Measurements from ENCODE around the gene ESPL1. TPM values are rescaled to one million over a fixed set of nuclear protein-coding genes. Genes with fewer than 3 reads are reported as not detected.
"Not testable (repeated sequence)": the region's sequence is repeated elsewhere in the genome, so short reads cannot be mapped to it uniquely, and the experiment has no call there.

Gene ESPL1
- total RNA-seq, 1 donor from 2014 or later = 0.81 TPM

DNA sequence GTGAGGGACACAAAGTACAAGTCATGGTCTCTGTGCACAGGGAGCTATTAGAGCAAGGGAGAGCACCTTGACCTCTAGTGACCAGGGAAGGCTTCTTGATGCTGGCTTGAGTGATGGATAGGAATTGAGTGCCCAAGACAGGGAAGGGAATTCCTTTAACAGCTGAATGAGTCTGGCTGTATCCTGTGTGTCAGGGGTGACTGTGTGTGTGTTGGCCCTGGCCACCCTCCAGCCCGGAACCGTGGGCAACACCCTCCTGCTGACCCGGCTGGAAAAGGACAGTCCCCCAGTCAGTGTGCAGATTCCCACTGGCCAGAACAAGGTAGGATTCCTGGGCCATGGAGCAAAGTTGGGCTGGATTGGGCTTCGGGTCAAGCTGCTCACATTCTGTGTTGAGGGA, 21.8 kb downstream of the ESPL1 start:
- intact Hi-C loops (cut with DNase I) = loop anchor here (2.0 kb wide), 1 partner anchor 77 kb away; no protein-coding TSS in a partner anchor
- ATAC-seq (ENCODE audit: poor library complexity) (no peak), DNase-seq (no peak)

DNA sequence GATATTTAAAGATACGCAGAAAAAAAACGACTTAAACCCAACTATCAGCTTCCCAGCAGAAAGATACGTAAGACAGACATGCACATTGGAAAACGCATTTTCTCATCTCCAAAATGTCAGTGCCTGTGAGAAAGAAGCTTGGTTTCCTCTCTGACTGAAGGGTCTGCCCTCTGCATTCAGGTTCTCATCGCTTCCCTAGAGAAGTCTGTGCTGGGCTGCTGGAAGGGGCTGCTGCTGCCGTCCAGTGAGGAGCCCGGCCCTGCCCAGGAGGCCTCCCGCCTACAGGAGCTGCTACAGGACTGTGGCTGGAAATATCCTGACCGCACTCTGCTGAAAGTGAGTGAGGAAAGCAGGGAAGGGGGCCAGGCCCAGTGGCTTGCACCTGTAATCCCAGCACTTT, 22.6 kb downstream of the ESPL1 start:
- ATAC-seq (ENCODE audit: poor library complexity) (no peak), DNase-seq (no peak)
- intact Hi-C loops (cut with DNase I) = no loop called here

DNA sequence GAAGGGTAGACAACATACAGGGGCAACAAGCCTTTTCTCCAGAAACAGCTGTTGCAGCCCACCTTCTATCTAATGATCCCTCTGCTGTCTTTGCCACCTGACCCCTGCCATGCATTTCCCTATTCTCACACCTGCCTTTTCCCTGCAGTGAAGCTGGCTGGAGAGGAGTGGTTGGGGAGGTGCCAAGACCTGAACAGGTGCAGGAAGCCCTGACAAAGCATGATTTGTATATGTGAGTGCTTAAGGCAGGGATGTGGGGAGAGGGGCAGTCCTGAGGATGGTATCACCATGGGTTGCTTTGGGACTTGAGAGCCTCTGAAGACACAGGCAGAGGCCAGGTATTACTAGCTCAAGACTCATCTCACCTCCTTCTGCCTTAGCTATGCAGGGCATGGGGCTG, 24.3 kb downstream of the ESPL1 start:
- no peak for ATAC-seq (ENCODE audit: poor library complexity)
- intact Hi-C loops (cut with DNase I) = no loop called here

DNA sequence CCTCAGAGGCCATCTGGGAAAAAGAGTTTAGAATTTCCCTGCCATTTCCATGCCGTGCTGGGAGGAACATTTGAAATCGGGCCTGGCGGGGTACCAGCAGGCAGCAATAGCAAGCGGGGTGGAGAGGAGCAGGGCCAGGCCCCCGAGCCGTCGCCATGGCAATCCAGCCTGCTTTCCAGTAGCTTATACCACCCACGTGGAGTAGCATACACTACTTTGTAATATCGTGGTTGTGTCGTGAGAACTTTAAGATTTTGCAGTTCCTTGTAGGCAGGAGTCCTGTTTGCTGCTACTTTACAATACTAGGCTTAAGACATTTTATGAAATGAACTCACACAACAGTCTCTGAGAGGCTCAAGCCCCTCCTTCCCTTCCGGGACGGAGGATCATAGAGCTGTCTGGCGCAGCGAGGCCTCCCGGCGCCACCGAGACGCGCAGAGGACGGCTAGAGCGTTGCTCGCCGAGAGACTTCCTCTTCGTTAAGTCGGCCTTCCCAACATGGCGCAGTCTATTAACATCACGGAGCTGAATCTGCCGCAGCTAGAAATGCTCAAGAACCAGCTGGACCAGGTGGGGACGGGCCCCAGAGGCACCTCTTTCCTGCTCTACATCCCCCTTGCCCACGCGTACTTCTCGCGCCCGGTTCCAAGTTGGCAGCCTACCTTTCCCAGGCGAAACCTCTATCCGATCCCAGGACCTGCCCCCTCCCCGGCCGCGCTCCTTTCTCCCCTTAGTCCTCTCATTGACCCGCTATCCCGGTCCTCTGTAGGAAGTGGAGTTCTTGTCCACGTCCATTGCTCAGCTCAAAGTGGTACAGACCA, 27.2 kb downstream of the ESPL1 start, which contains the start of gene PFDN5:
PFDN5 (plus strand) TSS at position 473 of the 821 bp plus-strand sequence; CDS start at position 499, 26 bp downstream.
- ATAC-seq (ENCODE audit: poor library complexity) (peak; percentile 92), DNase-seq (peak; percentile 93)
- intact Hi-C loops (cut with DNase I) = no loop called here

More for the DNA sequence above, 24.3 kb downstream of the ESPL1 start:
- DNase-seq = no peak

- intact Hi-C loops (cut with DNase I) = no loop called here
- ATAC-seq (ENCODE audit: poor library complexity) (peak; percentile 0), DNase-seq (no peak)
These were observed 27.8 kb downstream of the ESPL1 start for GRCh38 chr12:53295891-53296219.

GRCh38 chr12:53297106-53297505, 29.0 kb downstream of the ESPL1 start:
- intact Hi-C loops (cut with DNase I); ATAC-seq (ENCODE audit: poor library complexity); DNase-seq: not testable (repeated sequence)

- DNase-seq (no peak), ATAC-seq (ENCODE audit: poor library complexity) (no peak)
- intact Hi-C loops (cut with DNase I) = no loop called here
These were observed 30.1 kb downstream of the ESPL1 start for GRCh38 chr12:53298164-53298563.

DNA sequence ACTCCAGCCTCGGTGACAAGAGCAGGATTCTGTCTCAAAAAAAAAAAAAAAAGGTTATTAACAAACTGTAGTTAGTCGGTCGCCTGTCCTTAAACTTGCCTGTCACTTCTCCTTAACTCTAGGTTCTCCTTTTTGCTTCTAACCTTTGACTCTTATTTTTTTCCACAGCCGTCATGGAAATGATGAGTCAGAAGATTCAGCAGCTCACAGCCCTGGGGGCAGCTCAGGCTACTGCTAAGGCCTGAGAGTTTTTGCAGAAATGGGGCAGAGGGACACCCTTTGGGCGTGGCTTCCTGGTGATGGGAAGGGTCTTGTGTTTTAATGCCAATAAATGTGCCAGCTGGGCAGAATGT, 31.0 kb downstream of the ESPL1 start:
- intact Hi-C loops (cut with DNase I) = no loop called here
- no peak for ATAC-seq (ENCODE audit: poor library complexity)

DNA sequence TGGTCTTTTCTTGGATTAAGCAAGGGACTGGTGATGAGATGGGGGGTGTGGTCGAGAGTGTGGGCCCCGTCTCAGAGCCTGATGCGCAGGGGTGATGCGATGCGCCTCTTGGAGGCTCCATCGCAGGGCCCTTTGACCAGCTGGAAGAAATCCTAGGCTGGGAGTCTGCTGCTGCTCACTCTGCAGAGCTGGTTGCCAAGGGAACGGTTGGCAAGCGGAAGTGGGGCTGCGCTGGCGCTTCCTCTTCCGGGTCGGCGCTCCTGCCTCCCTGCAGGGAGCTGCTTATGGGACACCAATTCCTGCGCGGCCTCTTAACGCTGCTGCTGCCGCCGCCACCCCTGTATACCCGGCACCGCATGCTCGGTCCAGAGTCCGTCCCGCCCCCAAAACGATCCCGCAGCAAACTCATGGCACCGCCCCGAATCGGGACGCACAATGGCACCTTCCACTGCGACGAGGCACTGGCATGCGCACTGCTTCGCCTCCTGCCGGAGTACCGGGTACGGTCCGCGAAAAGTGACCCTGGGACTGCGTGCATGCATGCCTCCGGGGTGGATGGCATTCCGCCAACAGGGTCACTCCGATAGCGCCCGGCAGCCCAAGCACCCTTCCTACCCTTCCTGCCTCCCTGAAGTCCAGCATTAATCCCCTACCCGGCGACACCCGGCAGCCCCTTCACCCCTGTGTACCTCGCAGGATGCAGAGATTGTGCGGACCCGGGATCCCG, 31.5 kb downstream of the ESPL1 start, which contains the start of gene MYG1:
MYG1 (plus strand) TSS at position 242 of the 727 bp plus-strand sequence; CDS start at position 285, 43 bp downstream.
- intact Hi-C loops (cut with DNase I) = no loop called here
- DNase-seq = peak; percentile 93
- ATAC-seq (ENCODE audit: poor library complexity) = peak; percentile 85

More for the DNA sequence above, 31.0 kb downstream of the ESPL1 start:
- DNase-seq = no peak

GRCh38 chr12:53300187-53300586, 32.1 kb downstream of the ESPL1 start:
- DNase-seq (no peak), ATAC-seq (ENCODE audit: poor library complexity) (no peak)
- intact Hi-C loops (cut with DNase I) = no loop called here

DNA sequence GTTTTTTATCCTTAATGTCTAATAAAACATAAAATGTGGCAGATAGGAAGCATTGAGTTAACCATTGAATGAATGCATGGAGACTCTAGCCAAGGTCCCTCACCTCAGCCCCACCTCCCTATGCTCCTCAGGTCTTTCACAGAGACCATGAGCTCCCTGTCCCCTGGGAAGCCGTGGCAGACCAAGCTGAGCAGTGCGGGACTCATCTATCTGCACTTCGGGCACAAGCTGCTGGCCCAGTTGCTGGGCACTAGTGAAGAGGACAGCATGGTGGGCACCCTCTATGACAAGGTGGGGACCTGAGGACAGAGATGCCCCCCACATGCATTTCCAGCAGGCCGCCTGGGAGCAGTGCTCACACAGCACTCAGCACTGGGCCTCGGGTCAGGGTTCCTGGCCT, 34.8 kb downstream of the ESPL1 start:
- ATAC-seq (ENCODE audit: poor library complexity) (no peak), DNase-seq (no peak)
- intact Hi-C loops (cut with DNase I) = no loop called here

- DNase-seq (no peak), ATAC-seq (ENCODE audit: poor library complexity) (no peak)
- intact Hi-C loops (cut with DNase I) = no loop called here
These were observed 38.7 kb downstream of the ESPL1 start for GRCh38 chr12:53306826-53307225.

DNA sequence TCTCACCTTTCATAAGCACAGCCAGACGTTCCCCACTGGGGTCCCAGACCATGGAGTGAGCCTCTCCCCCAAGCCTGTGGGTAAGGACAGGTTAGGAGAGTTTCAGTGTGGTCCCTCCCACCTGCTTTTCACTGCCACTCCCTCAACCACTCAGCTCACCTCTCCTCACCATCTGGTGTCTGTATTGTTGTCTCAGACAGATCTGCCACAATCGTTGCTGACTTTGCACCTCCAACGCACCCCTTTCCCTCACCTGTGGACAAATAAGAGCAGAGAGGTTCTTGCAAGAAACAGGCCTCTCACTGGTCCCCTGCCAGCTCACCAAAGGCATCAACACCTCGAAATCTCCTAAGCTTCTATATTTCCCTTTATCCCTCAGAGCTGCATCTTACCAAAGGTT, 40.2 kb downstream of the ESPL1 start:
- ATAC-seq (ENCODE audit: poor library complexity) (no peak), DNase-seq (no peak)
- intact Hi-C loops (cut with DNase I) = no loop called here

DNA sequence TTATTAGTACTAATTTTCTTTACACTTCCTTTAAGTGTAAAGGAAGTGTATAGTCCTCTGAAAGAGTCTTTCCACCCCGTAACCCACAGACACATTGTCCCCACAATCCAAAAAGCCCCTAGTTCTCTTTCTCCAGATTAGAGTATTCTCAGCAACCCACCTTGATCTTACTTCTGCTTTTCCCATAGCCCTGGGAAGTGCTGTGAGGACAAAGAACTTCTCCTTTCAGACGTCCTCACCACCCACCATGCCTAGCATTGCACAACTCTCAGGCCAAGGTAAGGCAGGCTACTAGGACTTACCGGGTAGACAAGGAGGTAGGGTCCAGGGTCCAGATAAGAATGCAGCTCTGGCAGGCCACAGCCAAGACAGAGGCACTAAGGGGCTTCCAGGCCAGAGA, 45.9 kb downstream of the ESPL1 start:
- DNase-seq = no peak
- ATAC-seq (ENCODE audit: poor library complexity) = no peak
- intact Hi-C loops (cut with DNase I) = no loop called here

DNA sequence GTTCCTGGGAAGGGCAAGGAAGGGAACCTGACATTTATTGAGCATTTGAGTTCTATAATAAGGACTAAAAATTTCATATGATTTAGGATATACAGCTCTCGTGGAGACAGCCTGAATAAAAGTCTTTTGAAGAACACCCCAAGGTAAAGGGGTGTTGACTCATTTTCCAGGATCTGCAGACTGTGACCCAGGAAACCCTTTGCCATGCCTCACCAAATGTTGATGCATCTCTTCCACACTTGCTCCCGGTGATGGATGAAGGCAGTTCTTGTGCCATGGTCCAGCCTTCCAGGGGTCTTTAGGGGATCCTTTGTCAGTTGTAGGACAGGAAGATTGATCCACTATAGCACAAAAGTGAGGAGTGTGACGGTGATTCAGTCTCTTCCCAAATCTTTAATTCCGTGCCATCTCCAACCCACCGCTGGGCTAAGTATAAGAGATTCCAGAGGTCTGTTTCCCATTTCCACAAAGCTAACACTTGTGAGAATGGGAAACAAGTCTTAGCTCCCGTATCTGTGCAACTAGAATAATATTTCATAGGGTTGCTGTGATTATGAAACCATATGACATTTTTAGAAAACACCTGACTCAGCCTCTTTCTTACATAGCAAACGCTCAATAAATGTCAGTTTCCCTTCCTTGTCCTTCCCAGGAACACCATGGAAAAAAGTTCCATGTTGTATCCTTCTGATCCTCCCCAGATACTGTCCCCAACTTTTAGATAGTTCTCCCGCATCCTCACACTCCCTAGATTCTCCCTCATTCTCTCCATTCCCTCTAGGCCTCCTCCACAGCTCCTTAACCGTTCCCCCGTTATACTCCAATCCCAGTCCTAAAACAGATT, 52.5 kb downstream of the ESPL1 start:
- DNase-seq = no peak
- intact Hi-C loops (cut with DNase I) = loop anchor here (10.0 kb wide), 1 partner anchor 184 kb away; the partner anchor contains the start of genes NPFF and TARBP2
- no peak for ATAC-seq (ENCODE audit: poor library complexity)

DNA sequence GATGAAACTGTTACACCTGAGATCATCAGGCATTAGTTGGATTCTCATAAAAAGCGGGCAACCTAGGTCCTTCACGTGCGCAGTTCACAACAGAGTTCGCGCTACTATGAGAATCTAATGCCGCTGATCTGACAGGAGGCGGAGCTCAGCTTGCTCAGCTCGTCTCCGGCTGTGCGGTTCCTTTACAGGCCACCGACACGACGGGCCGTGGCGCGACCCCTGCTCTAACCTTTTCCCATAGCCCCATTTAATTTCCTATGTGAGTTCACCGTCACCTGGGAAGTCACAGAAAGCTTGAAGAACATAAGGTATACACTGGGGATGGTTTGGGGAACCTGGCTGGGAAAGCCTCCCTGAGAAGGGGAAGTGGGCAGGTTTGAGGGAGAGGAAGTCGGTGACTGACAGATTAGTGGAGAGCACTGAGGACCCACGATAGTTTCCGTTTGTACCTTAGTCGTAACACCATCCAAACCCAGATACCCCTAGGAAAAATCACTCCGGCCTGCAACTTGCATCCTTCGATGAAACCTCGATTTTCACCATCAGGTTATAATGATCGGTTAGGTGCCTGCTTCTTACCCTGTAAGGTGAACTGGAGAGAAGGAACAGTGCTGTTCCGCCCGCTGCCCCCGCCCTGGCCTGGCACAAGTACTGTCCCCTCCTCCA, 56.1 kb downstream of the ESPL1 start:
- intact Hi-C loops (cut with DNase I) = loop anchor here (1.0 to 10.0 kb wide), 2 partner anchors 21 to 181 kb away; partner anchors contain the start of genes NPFF and TARBP2
- peak; percentile 65 for DNase-seq
- no peak for ATAC-seq (ENCODE audit: poor library complexity)

DNA sequence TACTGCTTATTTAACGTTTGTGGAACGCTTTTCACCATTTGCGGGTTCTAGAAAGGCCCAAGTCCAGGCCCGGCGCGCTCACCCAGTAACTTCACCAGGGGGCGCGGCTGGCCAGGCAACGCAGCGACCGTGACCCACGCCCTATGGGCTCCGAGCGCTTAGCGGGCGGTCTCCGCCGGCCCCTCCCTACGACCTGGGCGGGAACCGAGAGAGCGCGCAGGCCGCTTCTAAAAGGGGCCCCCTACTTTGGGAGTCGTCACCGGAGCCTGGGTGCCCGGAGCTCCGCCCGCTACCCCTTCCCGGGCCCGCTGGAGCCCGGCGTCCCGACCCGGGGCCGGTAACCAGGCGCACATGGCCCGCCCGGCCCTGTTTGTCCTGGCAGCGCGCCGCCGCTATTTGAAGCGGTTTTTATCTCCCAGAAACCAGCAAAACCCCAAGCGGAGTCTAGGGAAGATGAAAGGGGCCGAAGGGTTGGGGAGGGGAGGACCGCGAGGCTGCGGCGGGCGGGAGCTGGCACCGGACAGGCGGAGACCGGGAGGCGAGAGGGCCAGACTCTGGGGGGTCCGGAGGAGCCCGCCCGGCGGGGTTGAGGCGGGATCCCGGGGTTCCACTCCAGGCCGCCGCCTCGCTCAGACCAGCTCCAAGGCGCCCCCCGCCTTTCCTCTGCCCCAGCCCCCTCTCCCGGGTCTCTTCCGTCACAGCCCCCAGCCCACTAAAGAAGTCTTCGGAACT, 56.8 kb downstream of the ESPL1 start:
- ATAC-seq (ENCODE audit: poor library complexity) (peak; percentile 87), DNase-seq (peak; percentile 96)
- intact Hi-C loops (cut with DNase I) = loop anchor here (1.0 to 10.0 kb wide), 2 partner anchors 20 to 180 kb away; partner anchors contain the start of genes NPFF and TARBP2
